PC-9 (cell line): ENCODE results near the gene KLHL18.

Experiments used
- CTCF ChIP-seq: fragments of 200-600 bp; sonication (generic); conservative IDR thresholded peaks from 2 replicates; pipeline ENCODE4 v1.6.1; 2017; ENCODE audit warnings: mixed run types, antibody characterized with exemption, mild to moderate bottlenecking, moderate library complexity
- EZH2 ChIP-seq: fragments of 200-600 bp; sonication (generic); IDR thresholded peaks from 2 replicates; pipeline ENCODE4 v1.8.0; 2017; ENCODE audit warnings: antibody characterized with exemption, low read depth

GRCh38 chr3:47323431-47324277 lies 40.9 kb downstream of the KLHL18 start:
- TF ChIP-seq CTCF, result no peak
- no peak for TF ChIP-seq EZH2
